Activated CD4-positive, alpha-beta T cell treated with anti-CD3 and anti-CD28 coated beads, Interleukin-2, Interleukin-6, amounts not matched to agents 100 ng/mL and 50 ng/mL, durations not matched to agents 16 hours and 8 hours (primary cell): ENCODE results near the gene TPSD1.
"Not testable (repeated sequence)": the region's sequence is repeated elsewhere in the genome, so short reads cannot be mapped to it uniquely, and the experiment has no call there.

ENCODE experiments used
- DNase-seq: peaks from one replicate; pipeline ENCODE4 v3.0.0-alpha.2; 2020

The TPSD1 gene

DNA sequence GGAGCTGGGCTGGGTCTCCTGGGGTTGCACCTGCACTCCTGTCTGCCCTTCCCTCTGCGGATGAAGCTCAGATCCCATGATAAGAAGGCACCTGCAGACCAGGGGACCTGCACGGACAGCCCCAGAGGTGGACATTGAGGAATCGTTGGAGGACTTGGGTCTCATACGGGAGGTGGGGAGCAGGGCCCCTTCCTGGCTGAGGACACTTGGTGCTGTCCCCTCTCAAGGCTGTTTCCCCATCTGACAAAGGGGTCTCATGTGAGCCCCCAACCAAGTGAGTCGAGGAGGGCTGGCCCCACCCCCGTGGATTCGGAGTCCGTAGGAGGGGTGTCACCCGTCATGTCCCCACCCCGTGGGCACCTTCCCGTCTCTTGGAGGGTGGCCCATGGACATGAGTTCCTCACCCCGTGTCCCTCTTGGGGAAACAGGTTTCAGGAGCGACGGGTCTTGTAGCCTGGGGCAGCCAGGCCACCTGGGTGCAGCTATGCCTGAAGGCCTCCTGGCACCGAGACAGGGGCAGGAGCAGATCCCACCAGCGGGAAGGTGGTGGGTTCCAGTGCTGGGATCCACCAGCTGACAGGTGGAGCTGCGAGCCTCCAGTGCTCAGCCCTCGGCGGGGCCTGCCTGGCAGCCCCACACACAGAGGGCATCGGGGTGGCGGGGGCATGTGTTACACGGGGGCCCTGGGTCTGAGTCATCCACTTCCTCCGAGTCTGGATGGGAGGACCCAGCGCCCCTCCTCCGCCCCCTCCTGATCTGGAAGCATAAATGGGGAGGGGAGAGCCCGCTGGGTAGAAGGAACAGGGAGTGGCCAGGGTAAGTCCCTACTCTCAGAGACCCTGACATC lies at the start of gene TPSD1:
Gene TPSD1 (plus strand): TSS at position 794 of the 847 bp plus-strand sequence. CDS start 212 bp downstream, outside the sequence.
- not testable (repeated sequence) for DNase-seq

DNA sequence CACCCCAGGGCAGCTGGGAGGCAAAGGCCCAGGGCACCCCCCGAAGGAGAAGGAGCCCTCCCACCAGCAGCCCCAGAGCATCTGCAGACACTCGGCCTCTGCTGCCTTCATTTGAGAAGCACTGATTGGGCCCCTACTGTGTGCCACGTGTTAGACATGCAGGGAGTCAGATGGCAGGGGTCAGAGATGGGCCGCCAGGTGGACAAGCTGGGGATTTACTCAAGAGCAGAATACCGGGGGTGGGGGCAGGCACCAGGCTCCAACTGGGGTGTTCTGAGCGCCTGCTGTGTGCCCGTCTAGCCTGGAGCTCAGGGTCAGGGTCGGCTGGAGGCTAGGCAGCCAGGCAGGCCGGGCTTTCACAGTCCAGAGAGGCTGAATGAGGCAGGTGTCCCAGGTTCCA lies 49.5 kb upstream of the TPSD1 start:
- no peak for DNase-seq

- no peak for DNase-seq
These were observed 49.1 kb upstream of the TPSD1 start for GRCh38 chr16:1206786-1207185.

DNA sequence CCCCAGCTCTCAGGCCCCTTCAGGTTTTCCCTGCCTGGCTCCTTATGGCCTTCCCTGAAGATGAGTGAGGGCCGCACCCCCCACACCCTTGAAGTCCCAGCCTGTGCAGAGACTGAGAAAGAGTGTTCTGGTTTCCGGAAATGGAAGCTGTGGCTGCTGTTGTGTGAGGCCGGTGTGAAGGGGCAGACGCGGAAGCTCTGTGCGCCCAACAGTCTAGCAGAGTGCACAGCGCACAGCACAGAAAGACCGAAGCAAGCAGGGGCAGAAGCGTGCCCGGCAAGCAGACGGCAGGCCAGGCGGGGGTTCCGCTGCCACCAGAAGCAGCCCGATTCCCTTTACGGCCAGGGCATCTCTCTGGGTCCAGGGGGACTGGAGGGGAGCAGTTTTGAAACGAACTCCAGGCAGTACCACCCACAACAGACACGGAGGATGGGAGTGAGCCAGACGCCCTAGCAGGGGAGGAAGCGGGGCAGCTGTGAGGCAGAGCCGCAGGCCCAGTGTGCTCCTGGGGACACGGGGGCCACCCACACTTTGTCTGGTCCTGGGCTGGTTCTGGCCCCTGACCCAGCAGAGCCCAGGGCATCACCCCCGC lies 47.5 kb upstream of the TPSD1 start:
- peak; percentile 12 for DNase-seq

DNA sequence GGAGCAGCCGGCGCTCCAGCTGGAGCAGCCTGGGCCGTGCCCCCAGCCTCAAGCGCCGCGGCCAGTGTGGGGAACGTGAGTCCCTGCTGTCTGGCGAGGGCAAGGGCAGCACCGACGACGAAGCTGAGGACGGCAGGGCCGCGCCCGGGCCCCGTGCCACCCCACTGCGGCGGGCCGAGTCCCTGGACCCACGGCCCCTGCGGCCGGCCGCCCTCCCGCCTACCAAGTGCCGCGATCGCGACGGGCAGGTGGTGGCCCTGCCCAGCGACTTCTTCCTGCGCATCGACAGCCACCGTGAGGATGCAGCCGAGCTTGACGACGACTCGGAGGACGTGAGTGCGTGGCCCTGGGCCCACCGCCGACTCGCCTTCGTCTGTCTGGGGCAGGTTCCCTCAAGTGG lies 46.8 kb upstream of the TPSD1 start:
- DNase-seq, result no peak

DNA sequence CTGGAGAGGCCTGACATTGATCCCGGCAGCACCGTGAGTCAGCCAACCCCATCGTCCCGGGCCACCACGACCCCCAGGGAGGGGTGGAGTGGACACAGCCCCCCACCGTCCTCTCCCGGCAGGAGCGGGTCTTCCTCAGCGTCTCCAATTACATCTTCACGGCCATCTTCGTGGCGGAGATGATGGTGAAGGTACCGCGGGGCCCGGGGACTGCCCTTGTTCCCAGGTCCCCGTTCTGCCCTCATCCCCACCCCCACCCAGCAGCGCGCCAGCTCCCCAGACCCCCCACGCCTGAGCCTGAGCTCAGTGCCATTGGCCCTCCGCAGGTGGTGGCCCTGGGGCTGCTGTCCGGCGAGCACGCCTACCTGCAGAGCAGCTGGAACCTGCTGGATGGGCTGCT lies 45.4 kb upstream of the TPSD1 start:
- no peak for DNase-seq

GRCh38 chr16:1211451-1212268 lies 44.2 kb upstream of the TPSD1 start:
- no peak for DNase-seq

GRCh38 chr16:1212616-1213194 lies 43.2 kb upstream of the TPSD1 start:
- no peak for DNase-seq

DNA sequence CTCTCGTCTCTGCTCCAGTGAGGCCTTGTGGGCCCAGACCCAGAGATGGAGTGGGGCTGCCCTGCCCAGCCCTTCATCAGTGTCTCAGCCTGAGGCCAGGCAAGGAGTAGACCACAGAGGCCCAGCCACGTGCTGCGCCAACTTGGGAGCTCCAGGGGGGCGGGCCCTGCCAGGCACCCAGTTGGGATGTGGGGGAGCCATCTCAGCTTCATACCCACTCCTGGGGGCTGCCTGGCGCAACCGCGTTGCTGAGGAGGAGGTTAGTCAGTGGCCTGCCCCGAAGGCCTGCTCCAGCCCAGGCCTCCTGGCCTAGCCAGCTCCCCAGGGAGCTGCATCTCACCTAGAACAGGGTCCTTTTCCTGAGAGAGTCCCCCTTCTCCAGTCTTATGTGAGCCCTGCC lies 42.6 kb upstream of the TPSD1 start:
- no peak for DNase-seq

- DNase-seq, result no peak
These were observed 42.0 kb upstream of the TPSD1 start for GRCh38 chr16:1213796-1214372.

- no peak for DNase-seq
These were observed 41.1 kb upstream of the TPSD1 start for GRCh38 chr16:1214719-1215118.

- DNase-seq, result no peak
These were observed 40.1 kb upstream of the TPSD1 start for GRCh38 chr16:1215574-1216295.

- DNase-seq, result no peak
These were observed 39.6 kb upstream of the TPSD1 start for GRCh38 chr16:1216296-1216619.

DNA sequence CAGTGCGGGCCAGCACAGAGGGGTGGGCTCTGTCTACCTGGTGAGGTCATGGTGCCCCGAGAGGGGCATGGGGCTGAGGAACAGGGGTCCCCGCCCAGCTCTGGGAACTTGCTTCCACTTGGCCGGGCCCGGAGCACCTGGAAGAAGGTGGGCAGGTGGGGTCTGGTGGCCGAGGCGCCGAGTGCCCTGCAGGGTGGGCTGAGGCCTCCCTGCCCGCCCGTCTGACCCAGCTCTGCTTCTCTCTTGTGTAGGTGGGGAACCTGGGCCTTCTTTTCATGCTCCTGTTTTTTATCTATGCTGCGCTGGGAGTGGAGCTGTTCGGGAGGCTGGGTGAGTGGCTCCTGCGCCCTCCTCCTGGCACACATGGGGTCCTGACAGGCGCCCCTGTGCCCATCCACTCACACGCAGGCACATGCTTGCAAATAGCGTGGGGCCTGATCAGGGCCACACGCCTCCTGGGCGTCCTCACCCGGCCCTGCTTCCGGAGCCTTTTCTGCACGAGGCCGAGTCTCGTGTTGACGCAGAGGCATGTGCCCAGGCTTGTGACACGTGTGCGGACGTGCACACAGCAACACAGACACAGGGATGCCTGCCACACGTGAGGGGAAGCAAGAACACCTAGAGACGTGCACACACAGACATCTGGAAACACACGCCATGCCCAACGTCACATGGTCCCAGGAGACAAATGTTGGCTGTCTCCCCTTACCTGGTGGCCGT lies 39.0 kb upstream of the TPSD1 start:
- no peak for DNase-seq

GRCh38 chr16:1217526-1217925 lies 38.3 kb upstream of the TPSD1 start:
- DNase-seq, result no peak

- DNase-seq, result no peak
These were observed 37.6 kb upstream of the TPSD1 start for GRCh38 chr16:1218061-1218929.

GRCh38 chr16:1218930-1219611 lies 36.8 kb upstream of the TPSD1 start:
- no peak for DNase-seq

GRCh38 chr16:1220098-1220728 lies 35.7 kb upstream of the TPSD1 start:
- DNase-seq, result no peak

DNA sequence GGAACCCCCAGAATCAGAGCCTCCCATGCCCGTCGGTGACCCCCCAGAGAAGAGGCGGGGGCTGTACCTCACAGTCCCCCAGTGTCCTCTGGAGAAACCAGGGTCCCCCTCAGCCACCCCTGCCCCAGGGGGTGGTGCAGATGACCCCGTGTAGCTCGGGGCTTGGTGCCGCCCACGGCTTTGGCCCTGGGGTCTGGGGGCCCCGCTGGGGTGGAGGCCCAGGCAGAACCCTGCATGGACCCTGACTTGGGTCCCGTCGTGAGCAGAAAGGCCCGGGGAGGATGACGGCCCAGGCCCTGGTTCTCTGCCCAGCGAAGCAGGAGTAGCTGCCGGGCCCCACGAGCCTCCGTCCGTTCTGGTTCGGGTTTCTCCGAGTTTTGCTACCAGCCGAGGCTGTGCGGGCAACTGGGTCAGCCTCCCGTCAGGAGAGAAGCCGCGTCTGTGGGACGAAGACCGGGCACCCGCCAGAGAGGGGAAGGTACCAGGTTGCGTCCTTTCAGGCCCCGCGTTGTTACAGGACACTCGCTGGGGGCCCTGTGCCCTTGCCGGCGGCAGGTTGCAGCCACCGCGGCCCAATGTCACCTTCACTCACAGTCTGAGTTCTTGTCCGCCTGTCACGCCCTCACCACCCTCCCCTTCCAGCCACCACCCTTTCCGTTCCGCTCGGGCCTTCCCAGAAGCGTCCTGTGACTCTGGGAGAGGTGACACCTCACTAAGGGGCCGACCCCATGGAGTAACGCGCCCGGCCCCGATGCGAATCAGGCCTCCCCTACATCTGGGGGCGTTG lies 34.8 kb upstream of the TPSD1 start:
- DNase-seq, result no peak
